ACC112 (cell line): Measurements from ENCODE around the gene SLCO2A1.

ENCODE experiments used
- H2AFZ ChIP-seq: fragments of 200-600 bp; sonication (generic); one replicate; pipeline ENCODE4 v1.6.0; 2017; ENCODE audit warnings: antibody characterized with exemption, low read length; ENCODE audit not compliant: unreplicated experiment
- H3K27ac ChIP-seq: fragments of 200-600 bp; sonication (generic); 2 replicates; pipeline ENCODE4 v1.5.1; 2014; ENCODE audit warnings: low read depth, mild to moderate bottlenecking, antibody characterized with exemption, low read length, moderate library complexity
- H3K27me3 ChIP-seq: fragments of 200-600 bp; sonication (generic); 2 replicates; pipeline ENCODE4 v1.6.1; 2014; ENCODE audit warnings: mild to moderate bottlenecking, antibody characterized with exemption, low read length, moderate library complexity, mixed read lengths; ENCODE audit not compliant: insufficient read depth
- H3K36me3 ChIP-seq: fragments of 200-600 bp; sonication (generic); 2 replicates; pipeline ENCODE4 v1.6.1; 2016; ENCODE audit warnings: mild to moderate bottlenecking, antibody characterized with exemption, low read length, moderate library complexity, mixed read lengths; ENCODE audit not compliant: insufficient read depth
- H3K4me1 ChIP-seq: fragments of 200-600 bp; sonication (generic); one replicate; pipeline ENCODE4 v1.6.1; 2016; ENCODE audit warnings: low read length, mixed read lengths; ENCODE audit not compliant: insufficient read depth, unreplicated experiment, control insufficient read depth
- H3K4me3 ChIP-seq: fragments of 200-600 bp; sonication (generic); 2 replicates; pipeline ENCODE4 v1.5.1; 2014; ENCODE audit warnings: mild to moderate bottlenecking, low read depth, low read length
- H3K79me2 ChIP-seq: fragments of 200-600 bp; sonication (generic); one replicate; pipeline ENCODE4 v1.6.0; 2016; ENCODE audit warnings: low read length; ENCODE audit not compliant: control insufficient read depth, unreplicated experiment, insufficient read depth

Gene SLCO2A1

GRCh38 chr3:134029734-134030378 lies at the start of gene SLCO2A1:
SLCO2A1 (minus strand) TSS chr3:134029925; CDS start chr3:134029802, 123 bp downstream.
- H3K27me3 ChIP-seq = peaks cover 11% of the 10 kb centered on the region
- peak within 1 kb of the TSS; percentile 65 for H2AFZ ChIP-seq
- H3K27ac ChIP-seq = no peak within 1 kb of the TSS
- no peaks in the 10 kb centered on the region for H3K79me2 ChIP-seq
- H3K4me3 ChIP-seq = peak within 1 kb of the TSS; percentile 87
- H3K4me1 ChIP-seq = peaks cover 4% of the 10 kb centered on the region
- no peaks in the 10 kb centered on the region for H3K36me3 ChIP-seq

GRCh38 chr3:134079111-134079547 lies 49.4 kb upstream of the SLCO2A1 start:
- Histone ChIP-seq H3K4me3 (no peak overlapping the region; the same call in 1 of the 2 replicates), H3K36me3 (no peaks in the 10 kb centered on the region; the same call in 1 of the 2 replicates), H3K79me2 (no peaks in the 10 kb centered on the region), H3K27ac (peak overlapping the region; percentile 80), H3K27me3 (no peaks in the 10 kb centered on the region), H2AFZ (no peak overlapping the region), H3K4me1 (peaks cover 17% of the 10 kb centered on the region)

- no peaks in the 10 kb centered on the region; the same call in 1 of the 2 replicates for H3K36me3 ChIP-seq
- peak overlapping the region; percentile 80 for H3K27ac ChIP-seq
- no peaks in the 10 kb centered on the region for H3K27me3 ChIP-seq
- no peak overlapping the region; the same call in 1 of the 2 replicates for H3K4me3 ChIP-seq
- H2AFZ ChIP-seq = peak overlapping the region; percentile 66
- H3K79me2 ChIP-seq = no peaks in the 10 kb centered on the region
- peaks cover 17% of the 10 kb centered on the region for H3K4me1 ChIP-seq
Observed at GRCh38 chr3:134078169-134078831, 48.6 kb upstream of the SLCO2A1 start.

- peak overlapping the region; percentile 66 for H2AFZ ChIP-seq
- no peak overlapping the region for H3K4me3 ChIP-seq
- H3K36me3 ChIP-seq = no peaks in the 10 kb centered on the region; the same call in 1 of the 2 replicates
- H3K27me3 ChIP-seq = no peaks in the 10 kb centered on the region
- peak overlapping the region; percentile 80 for H3K27ac ChIP-seq
- no peaks in the 10 kb centered on the region for H3K79me2 ChIP-seq
- peaks cover 17% of the 10 kb centered on the region for H3K4me1 ChIP-seq
Observed at GRCh38 chr3:134077649-134078161, 48.0 kb upstream of the SLCO2A1 start.

GRCh38 chr3:134076851-134077250 lies 47.1 kb upstream of the SLCO2A1 start:
- no peaks in the 10 kb centered on the region for H3K27me3 ChIP-seq
- H3K36me3 ChIP-seq = no peaks in the 10 kb centered on the region; the same call in 1 of the 2 replicates
- H3K4me1 ChIP-seq = peaks cover 17% of the 10 kb centered on the region
- no peak overlapping the region for H3K27ac ChIP-seq
- no peak overlapping the region for H2AFZ ChIP-seq
- no peaks in the 10 kb centered on the region for H3K79me2 ChIP-seq
- H3K4me3 ChIP-seq = no peak overlapping the region

- Histone ChIP-seq H3K27me3 (no peaks in the 10 kb centered on the region), H2AFZ (no peak overlapping the region), H3K79me2 (no peaks in the 10 kb centered on the region), H3K4me1 (peaks cover 22% of the 10 kb centered on the region), H3K4me3 (no peak overlapping the region), H3K36me3 (no peaks in the 10 kb centered on the region; the same call in 1 of the 2 replicates), H3K27ac (no peak overlapping the region)
Observed at GRCh38 chr3:134075846-134076245, 46.1 kb upstream of the SLCO2A1 start.

- Histone ChIP-seq H3K79me2 (no peaks in the 10 kb centered on the region), H3K4me1 (peaks cover 22% of the 10 kb centered on the region), H3K27me3 (no peaks in the 10 kb centered on the region), H3K36me3 (no peaks in the 10 kb centered on the region), H3K27ac (no peak overlapping the region), H2AFZ (no peak overlapping the region), H3K4me3 (no peak overlapping the region)
Observed at GRCh38 chr3:134075568-134075825, 45.8 kb upstream of the SLCO2A1 start.

GRCh38 chr3:134074790-134075567 lies 45.3 kb upstream of the SLCO2A1 start:
- Histone ChIP-seq H3K4me1 (peaks cover 22% of the 10 kb centered on the region), H2AFZ (no peak overlapping the region), H3K4me3 (no peak overlapping the region), H3K36me3 (no peaks in the 10 kb centered on the region), H3K27ac (no peak overlapping the region), H3K79me2 (no peaks in the 10 kb centered on the region), H3K27me3 (no peaks in the 10 kb centered on the region)

GRCh38 chr3:134074001-134074789 lies 44.5 kb upstream of the SLCO2A1 start:
- Histone ChIP-seq H3K4me3 (no peak overlapping the region), H2AFZ (no peak overlapping the region)

GRCh38 chr3:134073583-134073945 lies 43.8 kb upstream of the SLCO2A1 start:
- no peak overlapping the region for H3K27ac ChIP-seq
- no peaks in the 10 kb centered on the region for H3K79me2 ChIP-seq
- H3K4me3 ChIP-seq = no peak overlapping the region
- no peaks in the 10 kb centered on the region for H3K36me3 ChIP-seq
- no peaks in the 10 kb centered on the region for H3K27me3 ChIP-seq
- H3K4me1 ChIP-seq = peaks cover 16% of the 10 kb centered on the region
- H2AFZ ChIP-seq = no peak overlapping the region

More at GRCh38 chr3:134074001-134074789, 44.5 kb upstream of the SLCO2A1 start:
- H3K36me3 ChIP-seq = no peaks in the 10 kb centered on the region
- H3K4me1 ChIP-seq = peaks cover 22% of the 10 kb centered on the region
- no peaks in the 10 kb centered on the region for H3K79me2 ChIP-seq
- no peak overlapping the region for H3K27ac ChIP-seq
- H3K27me3 ChIP-seq = no peaks in the 10 kb centered on the region
